HEK293 (cell line): Measurements from ENCODE around the gene FAM199X.

Experiments used
- CTCF ChIA-PET: fragments of 350-600 bp; formaldehyde crosslinking; extraction: SDS; loops from one replicate; lab custom pipeline; 2021; ENCODE audit warnings: antibody characterized with exemption; lab: Yijun Ruan, JAX
- POLR2A ChIA-PET: fragments of 300-600 bp; formaldehyde crosslinking; extraction: SDS; loops from one replicate; lab custom pipeline; 2020; ENCODE audit warnings: antibody characterized with exemption, inconsistent platforms; lab: Yijun Ruan, JAX
- H3K27ac ChIP-seq: fragments of 200-500 bp; sonication (Bioruptor generic); 2 replicates; pipeline ENCODE4 v1.5.1; 2014; ENCODE audit warnings: low read depth, low read length, control low read depth, inconsistent platforms; ENCODE audit errors: extremely low read depth
- H3K36me3 ChIP-seq, 2 experiments: fragments of 200-500 bp in 1 of 2; sonication (Bioruptor generic) in 1 of 2; 1 replicate in 1 of 2; 2 replicates in 1 of 2; pipeline ENCODE4 v1.5.1; 2014 to 2017; ENCODE audit warnings: inconsistent platforms in 2 of 2, low read length in 2 of 2; ENCODE audit not compliant: control insufficient read depth in 2 of 2, insufficient read depth in 1 of 2
- H3K4me1 ChIP-seq: fragments of 200-500 bp; sonication (Bioruptor generic); 2 replicates; pipeline ENCODE4 v1.5.1; 2014; ENCODE audit warnings: mild to moderate bottlenecking, low read length, inconsistent platforms; ENCODE audit not compliant: control insufficient read depth, insufficient read depth
- H3K4me3 ChIP-seq: 2 replicates; pipeline ENCODE4 v1.5.1; 2011; ENCODE audit warnings: low read depth, mild to moderate bottlenecking, control low read depth, low read length, moderate library complexity
- H3K9me3 ChIP-seq: fragments of 200-500 bp; sonication (Bioruptor generic); 2 replicates; pipeline ENCODE4 v1.5.1; 2014; ENCODE audit warnings: low read depth, low read length, inconsistent platforms; ENCODE audit not compliant: control insufficient read depth, insufficient read depth
- ATF2 ChIP-seq: fragments of 450-650 bp; formaldehyde crosslinking; IDR thresholded peaks from 2 replicates; pipeline ENCODE4 v1.5.1; 2016; ENCODE audit warnings: missing biosample characterization, missing genetic modification characterization, low read depth
- BCL11B ChIP-seq: fragments of 450-650 bp; formaldehyde crosslinking; IDR thresholded peaks from 2 replicates; pipeline ENCODE4 v1.5.1; 2016; ENCODE audit warnings: low read depth, missing biosample characterization, missing genetic modification characterization
- EGR2 ChIP-seq: fragments of 450-650 bp; formaldehyde crosslinking; IDR thresholded peaks from 2 replicates; pipeline ENCODE4 v1.5.1; 2016; ENCODE audit warnings: low read depth, missing biosample characterization, missing genetic modification characterization
- ELK4 ChIP-seq: IDR thresholded peaks from 2 replicates; pipeline ENCODE4 v1.6.1; 2011; ENCODE audit warnings: mild to moderate bottlenecking, low read depth, low read length, borderline replicate concordance
- KLF1 ChIP-seq: fragments of 450-650 bp; formaldehyde crosslinking; IDR thresholded peaks from 2 replicates; pipeline ENCODE4 v1.5.1; 2016; ENCODE audit warnings: missing biosample characterization, missing genetic modification characterization
- MYNN ChIP-seq: fragments of 450-650 bp; formaldehyde crosslinking; IDR thresholded peaks from 2 replicates; pipeline ENCODE4 v1.5.1; 2016; ENCODE audit warnings: missing biosample characterization, missing genetic modification characterization, borderline replicate concordance
- SCRT2 ChIP-seq: fragments of 450-650 bp; formaldehyde crosslinking; IDR thresholded peaks from 2 replicates; pipeline ENCODE4 v1.5.1; 2016; ENCODE audit warnings: missing biosample characterization, missing genetic modification characterization
- ZFHX2 ChIP-seq: fragments of 450-650 bp; formaldehyde crosslinking; conservative IDR thresholded peaks from 2 replicates; pipeline ENCODE4 v1.5.1; 2016; ENCODE audit warnings: missing biosample characterization, missing genetic modification characterization
- ZFP41 ChIP-seq: fragments of 450-650 bp; formaldehyde crosslinking; IDR thresholded peaks from 2 replicates; pipeline ENCODE4 v1.5.1; 2016; ENCODE audit warnings: missing biosample characterization, missing genetic modification characterization, borderline replicate concordance
- ZIC2 ChIP-seq: fragments of 450-650 bp; formaldehyde crosslinking; IDR thresholded peaks from 2 replicates; pipeline ENCODE4 v1.5.1; 2016; ENCODE audit warnings: missing biosample characterization, missing genetic modification characterization
- ZNF140 ChIP-seq: fragments of 450-650 bp; formaldehyde crosslinking; IDR thresholded peaks from 2 replicates; pipeline ENCODE4 v1.5.1; 2016; ENCODE audit warnings: missing biosample characterization, missing genetic modification characterization
- ZNF184 ChIP-seq: fragments of 450-650 bp; IDR thresholded peaks from 2 replicates; pipeline ENCODE4 v1.5.1; 2018; ENCODE audit warnings: missing biosample characterization, mild to moderate bottlenecking, missing genetic modification characterization
- ZNF221 ChIP-seq: fragments of 450-650 bp; formaldehyde crosslinking; IDR thresholded peaks from 2 replicates; pipeline ENCODE4 v1.5.1; 2017; ENCODE audit warnings: missing biosample characterization, missing genetic modification characterization, borderline replicate concordance
- ZNF280C ChIP-seq: fragments of 450-650 bp; formaldehyde crosslinking; IDR thresholded peaks from 2 replicates; pipeline ENCODE4 v1.5.1; 2016; ENCODE audit warnings: missing biosample characterization, missing genetic modification characterization
- ZNF292 ChIP-seq: fragments of 450-650 bp; formaldehyde crosslinking; IDR thresholded peaks from 2 replicates; pipeline ENCODE4 v1.5.1; 2016; ENCODE audit warnings: low read depth, missing biosample characterization, missing genetic modification characterization, borderline replicate concordance
- ZNF302 ChIP-seq: fragments of 450-650 bp; formaldehyde crosslinking; IDR thresholded peaks from 2 replicates; pipeline ENCODE4 v1.5.1; 2016; ENCODE audit warnings: missing biosample characterization, missing genetic modification characterization, low read depth
- ZNF324 ChIP-seq: fragments of 450-650 bp; formaldehyde crosslinking; IDR thresholded peaks from 2 replicates; pipeline ENCODE4 v1.5.1; 2016; ENCODE audit warnings: missing biosample characterization, missing genetic modification characterization
- ZNF501 ChIP-seq: fragments of 450-650 bp; formaldehyde crosslinking; IDR thresholded peaks from 2 replicates; pipeline ENCODE4 v1.5.1; 2016; ENCODE audit warnings: missing biosample characterization, missing genetic modification characterization
- ZNF521 ChIP-seq: fragments of 450-650 bp; formaldehyde crosslinking; IDR thresholded peaks from 2 replicates; pipeline ENCODE4 v1.5.1; 2017; ENCODE audit warnings: missing biosample characterization, mild to moderate bottlenecking, missing genetic modification characterization
- ZNF645 ChIP-seq: fragments of 450-650 bp; formaldehyde crosslinking; IDR thresholded peaks from 2 replicates; pipeline ENCODE4; 2016; ENCODE audit warnings: missing biosample characterization, missing genetic modification characterization
- ZNF670 ChIP-seq: fragments of 450-650 bp; formaldehyde crosslinking; IDR thresholded peaks from 2 replicates; pipeline ENCODE4 v1.5.1; 2016; ENCODE audit warnings: missing biosample characterization, missing genetic modification characterization, low read depth
- ZNF677 ChIP-seq: fragments of 450-650 bp; IDR thresholded peaks from 2 replicates; pipeline ENCODE4 v1.5.0; 2018; ENCODE audit warnings: missing biosample characterization, mild to moderate bottlenecking, missing genetic modification characterization, moderate library complexity
- ZNF701 ChIP-seq: fragments of 450-650 bp; formaldehyde crosslinking; IDR thresholded peaks from 2 replicates; pipeline ENCODE4 v1.5.1; 2016; ENCODE audit warnings: missing biosample characterization, missing genetic modification characterization
- ZNF707 ChIP-seq: fragments of 450-650 bp; formaldehyde crosslinking; IDR thresholded peaks from 2 replicates; pipeline ENCODE4 v1.5.1; 2016; ENCODE audit warnings: missing biosample characterization, missing genetic modification characterization
- ZNF830 ChIP-seq: fragments of 450-650 bp; IDR thresholded peaks from 2 replicates; pipeline ENCODE4 v1.5.0; 2018; ENCODE audit warnings: missing biosample characterization, missing genetic modification characterization, low read depth, mild to moderate bottlenecking, moderate library complexity
- ZNF837 ChIP-seq: fragments of 450-650 bp; formaldehyde crosslinking; IDR thresholded peaks from 2 replicates; pipeline ENCODE4 v1.5.1; 2016; ENCODE audit warnings: missing biosample characterization, missing genetic modification characterization
- ZSCAN18 ChIP-seq: fragments of 450-650 bp; formaldehyde crosslinking; IDR thresholded peaks from 2 replicates; pipeline ENCODE4 v1.5.1; 2016; ENCODE audit warnings: missing biosample characterization, missing genetic modification characterization

Gene FAM199X

GRCh38 chrX:104173841-104174240 is 7.6 kb downstream of the FAM199X start:
- CTCF ChIA-PET, result interaction anchor here (0.6 to 0.8 kb wide), 2 partner anchors 10 to 22 kb away, joined by 3 read pairs; no protein-coding TSS in a partner anchor
- Histone ChIP-seq H3K36me3 (peaks cover 6 to 47% of the 10 kb centered on the region in 2 experiments), H3K4me3 (no peak overlapping the region), H3K9me3 (no peaks in the 10 kb centered on the region), H3K4me1 (no peaks in the 10 kb centered on the region), H3K27ac (no peak overlapping the region)
- TF ChIP-seq EGR2 (tag by site-specific recombination) (no peak), ZNF292 (tag by site-specific recombination) (no peak), ZNF221 (tag by site-specific recombination) (no peak), MYNN (tag by site-specific recombination) (no peak), ZNF830 (tag by site-specific recombination) (no peak), ZNF645 (tag by site-specific recombination) (no peak), ZNF521 (tag by site-specific recombination) (no peak), ZNF670 (no peak), ZNF701 (tag by site-specific recombination) (no peak), ZNF302 (no peak), ZSCAN18 (tag by site-specific recombination) (no peak)
- POLR2A ChIA-PET, result no interaction called here

- H3K4me1 ChIP-seq, result no peaks in the 10 kb centered on the region
- TF ChIP-seq ATF2 (tag by site-specific recombination), result no peak
- no peak for TF ChIP-seq ZNF677 (tag by site-specific recombination)
- TF ChIP-seq ZNF837 (tag by site-specific recombination), result no peak
- no peak for TF ChIP-seq ZFP41 (tag by site-specific recombination)
- TF ChIP-seq ZIC2, result no peak
- TF ChIP-seq ZFHX2 (tag by site-specific recombination), result no peak
- TF ChIP-seq ZNF707 (tag by site-specific recombination), result no peak
- TF ChIP-seq ZNF140 (tag by site-specific recombination), result no peak
- TF ChIP-seq, all 188 proteins: peak for 0
- ChIA-PET POLR2A (no interaction called here), CTCF (interaction anchor here (1.6 kb wide), 1 partner anchor 12 kb away, joined by 8 read pairs; no protein-coding TSS in a partner anchor)
- no peaks in the 10 kb centered on the region for H3K9me3 ChIP-seq
- H3K27ac ChIP-seq, result no peak overlapping the region
- H3K4me3 ChIP-seq, result no peak overlapping the region
- H3K36me3 ChIP-seq, result peaks cover 14 to 50% of the 10 kb centered on the region in 2 experiments
Observed at GRCh38 chrX:104183685-104184084, 17.4 kb downstream of the FAM199X start.

- Histone ChIP-seq H3K9me3 (no peaks in the 10 kb centered on the region), H3K4me3 (no peak overlapping the region), H3K36me3 (peaks cover 19 to 76% of the 10 kb centered on the region in 2 experiments), H3K27ac (no peak overlapping the region), H3K4me1 (no peaks in the 10 kb centered on the region)
- POLR2A ChIA-PET, result no interaction called here
- CTCF ChIA-PET, result interaction anchor here (0.7 to 3.4 kb wide), 3 partner anchors 8 to 1043 kb away, joined by 3 to 20 read pairs (median 3); no protein-coding TSS in a partner anchor
- no peak for TF ChIP-seq KLF1 (tag by site-specific recombination)
- no peak for TF ChIP-seq SCRT2
- no peak for TF ChIP-seq BCL11B
- no peak for TF ChIP-seq ZNF280C (tag by site-specific recombination)
- TF ChIP-seq ELK4, result no peak
- no peak for TF ChIP-seq ZNF501 (tag by site-specific recombination)
- TF ChIP-seq ZNF324 (tag by site-specific recombination), result no peak
- TF ChIP-seq ZNF184 (tag by site-specific recombination), result no peak
Observed at GRCh38 chrX:104187931-104188330, 21.7 kb downstream of the FAM199X start.
